ENCODE results near the gene CENPA. TPM values are rescaled to one million over a fixed set of nuclear protein-coding genes. Genes with fewer than 3 reads are reported as not detected.
A peak's percentile ranks its signal among the peaks of the same experiment; 100 is the strongest.
"Not testable (repeated sequence)": the region's sequence is repeated elsewhere in the genome, so short reads cannot be mapped to it uniquely, and the experiment has no call there.

The CENPA gene
- total and polyA plus RNA-seq, 3 experiments from 2014 or later, result 0.70 to 21.6 (median 18.2) TPM

- Mint-ChIP-seq H3K36me3 (no peaks in the 10 kb centered on the region), H3K27me3 (peaks cover 7 to 31% of the 10 kb centered on the region in 2 donors), H3K4me3 (no peak overlapping the region), H3K9me3 (peaks cover 0 to 2% (median 0%) of the 10 kb centered on the region in 5 donors), H3K27ac (no peak overlapping the region), H3K4me1 (peaks cover 6 to 9% (median 6%) of the 10 kb centered on the region in 3 donors)
- Histone ChIP-seq H3K36me3 (ENCODE audit: insufficient read depth, low read length) (no peaks in the 10 kb centered on the region), H3K27ac (ENCODE audit: low read depth, low read length) (no peak overlapping the region), H3K27me3 (ENCODE audit: insufficient read depth, low read length, poor library complexity, severe bottlenecking) (no peaks in the 10 kb centered on the region), H3K9me3 (ENCODE audit: low read length) (no peaks in the 10 kb centered on the region), H3K4me3 (ENCODE audit: low read length) (no peak overlapping the region), H3K4me1 (ENCODE audit: insufficient read depth, low read length) (peaks cover 21% of the 10 kb centered on the region)
- CTCF ChIA-PET, result no interaction called here
- POLR2A ChIA-PET, result no interaction called here
- DNase-seq, result no peak
Observed at GRCh38 chr2:26809211-26809610, 23.4 kb downstream of the CENPA start.

DNA sequence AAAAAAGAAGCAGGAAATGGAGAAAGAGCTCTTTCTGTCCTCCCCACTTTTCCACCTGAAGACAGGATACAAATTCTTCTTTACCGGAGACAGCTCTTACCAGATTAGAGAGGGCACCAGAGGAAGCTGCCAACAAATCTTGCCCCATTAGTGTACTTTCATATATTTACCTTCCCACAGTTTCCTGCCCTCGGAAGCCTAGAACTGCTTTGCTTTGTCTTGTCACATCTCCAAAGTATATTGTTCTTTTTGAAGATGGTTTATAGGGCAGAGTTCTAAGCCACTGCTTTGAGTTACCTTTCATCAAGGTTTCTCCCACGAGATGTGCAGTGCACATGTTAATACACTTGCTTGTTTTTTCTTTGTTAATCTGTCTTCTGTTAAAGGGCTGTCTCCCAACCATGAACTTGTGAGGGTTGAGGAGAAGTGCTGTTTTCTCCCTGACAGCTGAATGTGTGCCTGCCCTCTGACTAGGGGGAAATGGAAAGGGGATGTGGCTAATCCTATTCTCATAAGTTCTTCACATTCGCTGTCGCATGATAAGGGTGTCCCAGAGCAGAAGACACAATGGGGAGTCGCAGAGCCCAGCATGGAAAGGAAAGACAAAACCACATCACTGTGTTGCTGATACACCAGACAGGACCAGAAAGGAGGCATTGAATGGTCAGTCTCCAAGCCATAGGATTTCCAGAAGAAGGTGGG lies 24.2 kb downstream of the CENPA start:
- Mint-ChIP-seq H3K9me3 (peaks cover 0 to 2% (median 0%) of the 10 kb centered on the region in 5 donors), H3K4me3 (no peak overlapping the region), H3K4me1 (peaks cover 6 to 9% (median 6%) of the 10 kb centered on the region in 3 donors), H3K36me3 (peaks cover 0 to 2% (median under 1%) of the 10 kb centered on the region in 3 donors), H3K27ac (no peak overlapping the region), H3K27me3 (peaks cover 7 to 35% of the 10 kb centered on the region in 2 donors)
- Histone ChIP-seq H3K4me3 (ENCODE audit: low read length) (no peak overlapping the region), H3K4me1 (ENCODE audit: insufficient read depth, low read length) (peaks cover 21% of the 10 kb centered on the region), H3K27me3 (ENCODE audit: insufficient read depth, low read length, poor library complexity, severe bottlenecking) (no peaks in the 10 kb centered on the region), H3K27ac (ENCODE audit: low read depth, low read length) (no peak overlapping the region), H3K36me3 (ENCODE audit: insufficient read depth, low read length) (no peaks in the 10 kb centered on the region), H3K9me3 (ENCODE audit: low read length) (no peaks in the 10 kb centered on the region)
- CTCF ChIA-PET, result no interaction called here
- POLR2A ChIA-PET, result no interaction called here
- peak in 1 of 5 donors; percentile 62 for DNase-seq

DNA sequence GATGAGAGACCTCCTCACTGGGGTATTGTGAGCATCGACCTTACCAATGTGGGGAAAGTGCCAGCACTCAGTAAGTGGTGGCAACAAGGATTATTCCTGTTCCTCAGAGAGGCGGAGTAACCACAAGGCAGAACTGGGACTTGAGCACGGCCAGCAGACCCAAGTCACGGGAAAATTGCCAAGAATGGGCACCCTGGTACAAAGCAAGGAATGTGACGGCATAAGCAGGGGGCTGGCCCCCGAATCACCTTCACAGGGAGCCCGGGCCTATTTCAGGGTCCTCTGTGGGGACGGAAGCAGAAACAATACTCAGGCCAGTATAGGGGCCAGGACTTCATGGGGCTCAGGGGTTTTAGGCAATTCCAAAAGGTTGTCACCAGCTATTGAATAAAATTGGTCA lies 25.4 kb downstream of the CENPA start:
- H3K9me3 Mint-ChIP-seq, result peaks cover 0 to 2% (median 0%) of the 10 kb centered on the region in 5 donors
- POLR2A ChIA-PET, result no interaction called here

GRCh38 chr2:26811791-26812694 lies 26.2 kb downstream of the CENPA start:
- CTCF ChIA-PET, result no interaction called here
- Histone ChIP-seq H3K36me3 (ENCODE audit: insufficient read depth, low read length) (no peaks in the 10 kb centered on the region), H3K27ac (ENCODE audit: low read depth, low read length) (no peak overlapping the region), H3K9me3 (ENCODE audit: low read length) (no peaks in the 10 kb centered on the region), H3K4me1 (ENCODE audit: insufficient read depth, low read length) (peaks cover 21% of the 10 kb centered on the region), H3K4me3 (ENCODE audit: low read length) (no peak overlapping the region), H3K27me3 (ENCODE audit: insufficient read depth, low read length, poor library complexity, severe bottlenecking) (no peaks in the 10 kb centered on the region)
- no peak for DNase-seq
- Mint-ChIP-seq H3K4me1 (peaks cover 6 to 9% (median 6%) of the 10 kb centered on the region in 3 donors), H3K9me3 (peaks cover 0 to 2% (median 0%) of the 10 kb centered on the region in 5 donors), H3K27me3 (peaks cover 11 to 50% of the 10 kb centered on the region in 2 donors), H3K27ac (peak overlapping the region in 1 of 8 donors; percentile 38), H3K36me3 (peaks cover 0 to 5% (median 3%) of the 10 kb centered on the region in 3 donors), H3K4me3 (no peak overlapping the region)
- POLR2A ChIA-PET, result no interaction called here

More for the DNA sequence above, 25.4 kb downstream of the CENPA start:
- peaks cover 6 to 9% (median 6%) of the 10 kb centered on the region in 3 donors for H3K4me1 Mint-ChIP-seq
- Histone ChIP-seq H3K4me3 (ENCODE audit: low read length) (no peak overlapping the region), H3K4me1 (ENCODE audit: insufficient read depth, low read length) (peaks cover 21% of the 10 kb centered on the region), H3K9me3 (ENCODE audit: low read length) (no peaks in the 10 kb centered on the region), H3K36me3 (ENCODE audit: insufficient read depth, low read length) (no peaks in the 10 kb centered on the region), H3K27me3 (ENCODE audit: insufficient read depth, low read length, poor library complexity, severe bottlenecking) (no peaks in the 10 kb centered on the region), H3K27ac (ENCODE audit: low read depth, low read length) (no peak overlapping the region)
- no peak overlapping the region for H3K4me3 Mint-ChIP-seq
- CTCF ChIA-PET, result no interaction called here
- H3K27ac Mint-ChIP-seq, result no peak overlapping the region
- H3K36me3 Mint-ChIP-seq, result peaks cover 0 to 5% (median 3%) of the 10 kb centered on the region in 3 donors
- no peak for DNase-seq
- H3K27me3 Mint-ChIP-seq, result peaks cover 11 to 44% of the 10 kb centered on the region in 2 donors

DNA sequence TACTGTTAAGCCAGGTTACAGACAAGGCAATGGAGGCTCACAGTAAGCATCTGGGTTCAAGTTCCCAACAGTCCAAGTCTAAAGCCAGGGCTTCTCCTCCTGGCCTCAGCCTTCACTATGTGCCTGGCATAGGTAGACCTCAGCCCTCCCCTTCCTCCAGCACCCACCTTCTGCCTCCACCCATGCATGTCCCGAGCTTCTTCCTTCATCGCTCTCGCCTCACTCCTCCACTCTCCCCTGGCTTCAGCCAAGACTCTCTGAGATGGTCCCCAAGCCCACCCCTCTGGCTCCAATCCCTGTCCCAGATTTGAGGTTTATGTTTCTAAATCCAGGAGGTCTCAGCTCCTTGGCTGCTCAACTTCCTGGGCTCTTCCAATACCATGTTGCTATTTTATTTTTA lies 26.9 kb downstream of the CENPA start:
- H3K9me3 Mint-ChIP-seq, result peaks cover 0 to 2% (median 0%) of the 10 kb centered on the region in 5 donors
- Histone ChIP-seq H3K4me1 (ENCODE audit: insufficient read depth, low read length) (peaks cover 21% of the 10 kb centered on the region), H3K9me3 (ENCODE audit: low read length) (no peaks in the 10 kb centered on the region), H3K36me3 (ENCODE audit: insufficient read depth, low read length) (no peaks in the 10 kb centered on the region), H3K27ac (ENCODE audit: low read depth, low read length) (no peak overlapping the region), H3K27me3 (ENCODE audit: insufficient read depth, low read length, poor library complexity, severe bottlenecking) (no peaks in the 10 kb centered on the region), H3K4me3 (ENCODE audit: low read length) (no peak overlapping the region)
- peaks cover 0 to 5% (median 3%) of the 10 kb centered on the region in 3 donors for H3K36me3 Mint-ChIP-seq
- peak overlapping the region in 2 of 8 donors; percentile 57 to 74 for H3K27ac Mint-ChIP-seq
- peaks cover 11 to 55% of the 10 kb centered on the region in 2 donors for H3K27me3 Mint-ChIP-seq
- CTCF ChIA-PET, result no interaction called here
- no peak for DNase-seq
- no peak overlapping the region for H3K4me3 Mint-ChIP-seq
- POLR2A ChIA-PET, result no interaction called here
- H3K4me1 Mint-ChIP-seq, result peaks cover 6 to 9% (median 6%) of the 10 kb centered on the region in 3 donors

GRCh38 chr2:26814072-26814765 lies 28.4 kb downstream of the CENPA start:
- H3K4me3 Mint-ChIP-seq; DNase-seq; H3K27ac Mint-ChIP-seq; H3K4me1 Mint-ChIP-seq; H3K27me3 ChIP-seq (ENCODE audit: insufficient read depth, low read length, poor library complexity, severe bottlenecking); H3K36me3 ChIP-seq (ENCODE audit: insufficient read depth, low read length); POLR2A ChIA-PET; H3K27ac ChIP-seq (ENCODE audit: low read depth, low read length); H3K9me3 Mint-ChIP-seq; H3K36me3 Mint-ChIP-seq; H3K9me3 ChIP-seq (ENCODE audit: low read length); H3K4me3 ChIP-seq (ENCODE audit: low read length); CTCF ChIA-PET: not testable (repeated sequence)
- H3K27me3 Mint-ChIP-seq, result peaks cover 15 to 65% of the 10 kb centered on the region in 2 donors
- H3K4me1 ChIP-seq (ENCODE audit: insufficient read depth, low read length), result peaks cover 17% of the 10 kb centered on the region

- no peaks in the 10 kb centered on the region for H3K9me3 ChIP-seq (ENCODE audit: low read length)
- Mint-ChIP-seq H3K36me3 (peaks cover 0 to 5% (median 3%) of the 10 kb centered on the region in 3 donors), H3K27ac (no peak overlapping the region), H3K4me3 (no peak overlapping the region), H3K9me3 (peaks cover 0 to 2% (median 0%) of the 10 kb centered on the region in 5 donors), H3K27me3 (peaks cover 20 to 65% of the 10 kb centered on the region in 2 donors), H3K4me1 (no peaks in the 10 kb centered on the region)
- no peaks in the 10 kb centered on the region for H3K4me1 ChIP-seq (ENCODE audit: insufficient read depth, low read length)
- no peaks in the 10 kb centered on the region for H3K27me3 ChIP-seq (ENCODE audit: insufficient read depth, low read length, poor library complexity, severe bottlenecking)
- H3K36me3 ChIP-seq (ENCODE audit: insufficient read depth, low read length), result no peaks in the 10 kb centered on the region
- no peak overlapping the region for H3K4me3 ChIP-seq (ENCODE audit: low read length)
- no peak for DNase-seq
- ChIA-PET POLR2A (no interaction called here), CTCF (no interaction called here)
- no peak overlapping the region for H3K27ac ChIP-seq (ENCODE audit: low read depth, low read length)
Observed at GRCh38 chr2:26816893-26817292, 31.0 kb downstream of the CENPA start.
